PC-9 (cell line): ENCODE measurements around the gene WDR33. TPM values are rescaled to one million over a fixed set of nuclear protein-coding genes. Genes with fewer than 3 reads are reported as not detected.

ENCODE experiments used
- BruUV-seq: library from RNA; stranded (reverse); fragments of 400-500 nt; replicated peaks from 2 replicates; lab custom pipeline; 2021; lab: Mats Ljungman, UMichigan
- CTCF ChIA-PET: fragments of 300-600 bp; sonication (Branson Sonifier 250); formaldehyde crosslinking; loops from one replicate; lab custom pipeline; 2022; ENCODE audit warnings: antibody characterized with exemption; lab: Charles Lee
- POLR2A ChIA-PET: fragments of 300-600 bp; sonication (Branson Sonifier 250); formaldehyde crosslinking; loops from one replicate; lab custom pipeline; 2022; ENCODE audit warnings: antibody characterized with exemption; ENCODE audit not compliant: unreplicated experiment; lab: Charles Lee
- DNase-seq, 2 experiments: peaks; one replicate each; pipeline versions ENCODE4 v3.0.0 to v3.0.0-alpha.2; 2015 to 2022; ENCODE audit warnings: mixed read lengths in 1 of 2
- H2AFZ ChIP-seq: fragments of 200-600 bp; sonication (generic); 2 replicates; pipeline ENCODE4 v1.8.1; 2017; ENCODE audit warnings: antibody characterized with exemption
- H3F3A ChIP-seq: fragments of 200-600 bp; sonication (generic); 2 replicates; pipeline ENCODE4 v1.8.1; 2017; ENCODE audit warnings: antibody characterized with exemption, mild to moderate bottlenecking, low read depth; ENCODE audit not compliant: insufficient read depth
- H3K27ac ChIP-seq: fragments of 200-600 bp; sonication (generic); 2 replicates; pipeline ENCODE4 v1.6.1; 2016; ENCODE audit warnings: mixed run types
- H3K27me3 ChIP-seq: fragments of 200-600 bp; sonication (generic); 2 replicates; pipeline ENCODE4 v1.6.1; 2016; ENCODE audit warnings: low read depth, mixed run types; ENCODE audit not compliant: insufficient read depth
- H3K36me3 ChIP-seq: fragments of 200-600 bp; sonication (generic); 2 replicates; pipeline ENCODE4 v1.6.1; 2016; ENCODE audit warnings: low read depth, mixed run types
- H3K4me1 ChIP-seq: fragments of 200-600 bp; sonication (generic); replicated peaks from 2 replicates; pipeline ENCODE4 v1.6.1; 2016; ENCODE audit warnings: mixed run types; ENCODE audit not compliant: insufficient read depth
- H3K4me2 ChIP-seq: fragments of 200-600 bp; sonication (generic); 2 replicates; pipeline ENCODE4 v1.6.1; 2017; ENCODE audit warnings: mixed run types
- H3K4me3 ChIP-seq: fragments of 200-600 bp; sonication (generic); 2 replicates; pipeline ENCODE4 v1.6.1; 2016; ENCODE audit warnings: mixed run types
- H3K79me2 ChIP-seq: fragments of 200-600 bp; sonication (generic); 2 replicates; pipeline ENCODE4 v1.6.1; 2017; ENCODE audit warnings: low read depth, mixed run types
- H3K9me2 ChIP-seq: fragments of 200-600 bp; sonication (generic); 2 replicates; pipeline ENCODE4 v1.8.1; 2017; ENCODE audit warnings: mild to moderate bottlenecking; ENCODE audit not compliant: insufficient read depth
- H3K9me3 ChIP-seq: fragments of 200-600 bp; sonication (generic); 2 replicates; pipeline ENCODE4 v1.8.1; 2016; ENCODE audit warnings: low read depth; ENCODE audit not compliant: insufficient read depth
- H4K20me1 ChIP-seq: fragments of 200-600 bp; sonication (generic); 2 replicates; pipeline ENCODE4 v1.8.1; 2017; ENCODE audit not compliant: insufficient read depth
- EZH2 ChIP-seq: fragments of 200-600 bp; sonication (generic); IDR thresholded peaks from 2 replicates; pipeline ENCODE4 v1.8.0; 2017; ENCODE audit warnings: antibody characterized with exemption, low read depth
- intact Hi-C: fragments of 100-400 bp; cut with micrococcal nuclease; formaldehyde crosslinking; loops from one replicate; pipeline ENCODE4 v1.10.0; 2022; ENCODE audit not compliant: unreplicated experiment
- total RNA-seq: library from RNA; stranded (reverse); gene quantifications from 2 replicates; pipeline ENCODE4 v1.2.3, GENCODE V29; 2021
- TF ChIP-seq, protein P1 (sequence below): fragments of 200-600 bp; sonication (generic); conservative IDR thresholded peaks from 2 replicates; pipeline ENCODE4 v1.6.1; 2017; ENCODE audit warnings: mixed run types, antibody characterized with exemption, mild to moderate bottlenecking, moderate library complexity

WDR33 gene
- total RNA-seq, 1 experiment from 2014 or later, result 59.3 TPM

DNA sequence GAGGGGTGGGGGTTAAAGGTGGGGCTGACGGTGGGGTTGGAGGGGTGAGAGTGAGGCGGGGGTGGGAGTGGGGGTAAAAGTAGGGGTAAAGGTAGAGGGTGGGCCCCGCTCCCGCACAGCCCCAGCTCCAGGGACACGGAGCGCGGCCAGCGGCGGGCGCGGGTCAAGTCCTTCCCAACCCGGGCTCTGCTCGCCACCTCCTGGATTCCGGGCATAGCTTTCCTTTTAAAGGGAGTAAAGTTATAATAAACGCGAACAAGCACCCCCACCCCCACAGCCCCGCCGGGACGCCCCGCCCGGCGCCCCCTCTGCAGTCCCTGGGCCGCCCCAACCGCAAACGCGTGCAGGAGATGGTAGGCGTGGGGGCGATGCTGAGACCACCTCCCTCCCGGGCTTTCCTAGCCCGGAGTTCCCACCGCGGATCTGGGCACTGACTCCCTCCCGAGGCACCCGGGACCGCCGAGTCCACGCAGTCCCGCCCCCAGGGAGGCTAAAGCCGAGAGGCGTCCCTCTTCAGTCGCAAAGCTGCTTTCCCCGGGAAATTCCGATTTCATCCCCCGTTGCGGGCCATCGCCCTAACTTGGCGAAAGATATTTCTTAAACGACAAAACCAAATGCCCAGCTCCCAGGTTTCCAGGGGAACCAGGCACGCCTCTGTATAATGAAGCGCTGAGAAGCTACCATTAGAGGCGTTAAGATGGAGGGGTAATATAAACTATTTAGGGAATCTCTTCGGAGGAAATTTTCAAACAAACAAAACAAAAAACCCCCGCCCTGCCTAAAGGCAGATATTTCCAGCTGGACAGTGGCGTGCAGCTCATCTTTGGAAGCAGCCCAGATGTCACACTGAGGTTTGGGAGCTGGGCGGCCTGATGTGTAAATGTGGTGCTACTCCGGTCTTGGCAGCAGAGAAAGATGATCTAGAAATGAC is 135.4 kb downstream of the WDR33 start, which contains the start of gene LIMS2:
Gene LIMS2 (minus strand): TSS at position 200 of the 931 bp plus-strand sequence. CDS start 506 bp downstream, outside the sequence.
- Histone ChIP-seq H3K4me3 (peak within 1 kb of the TSS; percentile 35; the same call in 1 of the 2 replicates), H3K79me2 (no peaks in the 10 kb centered on the region), H3K27ac (no peak within 1 kb of the TSS), H3K4me1 (no peaks in the 10 kb centered on the region), H3K27me3 (peaks cover 78% of the 10 kb centered on the region), H3K4me2 (peak within 1 kb of the TSS; percentile 57), H3K9me2 (no peaks in the 10 kb centered on the region), H4K20me1 (no peaks in the 10 kb centered on the region), H3K36me3 (no peaks in the 10 kb centered on the region), H3F3A (no peaks in the 10 kb centered on the region; the same call in 1 of the 2 replicates), H3K9me3 (no peaks in the 10 kb centered on the region), H2AFZ (no peak within 1 kb of the TSS)
- no TSS peak for BruUV-seq
- intact Hi-C loops, result no loop called here
- peak in 1 of 2 experiments; percentile 44 for DNase-seq
- CTCF ChIA-PET, result interaction anchor here (0.5 to 1.2 kb wide), 3 partner anchors 26 to 498 kb away, joined by 4 to 7 read pairs (median 5); no protein-coding TSS in a partner anchor
- 0 out of 2 replicates have a peak, but pooled peaks have one; percentile 83 for TF ChIP-seq EZH2
- TF ChIP-seq, protein P1, sequence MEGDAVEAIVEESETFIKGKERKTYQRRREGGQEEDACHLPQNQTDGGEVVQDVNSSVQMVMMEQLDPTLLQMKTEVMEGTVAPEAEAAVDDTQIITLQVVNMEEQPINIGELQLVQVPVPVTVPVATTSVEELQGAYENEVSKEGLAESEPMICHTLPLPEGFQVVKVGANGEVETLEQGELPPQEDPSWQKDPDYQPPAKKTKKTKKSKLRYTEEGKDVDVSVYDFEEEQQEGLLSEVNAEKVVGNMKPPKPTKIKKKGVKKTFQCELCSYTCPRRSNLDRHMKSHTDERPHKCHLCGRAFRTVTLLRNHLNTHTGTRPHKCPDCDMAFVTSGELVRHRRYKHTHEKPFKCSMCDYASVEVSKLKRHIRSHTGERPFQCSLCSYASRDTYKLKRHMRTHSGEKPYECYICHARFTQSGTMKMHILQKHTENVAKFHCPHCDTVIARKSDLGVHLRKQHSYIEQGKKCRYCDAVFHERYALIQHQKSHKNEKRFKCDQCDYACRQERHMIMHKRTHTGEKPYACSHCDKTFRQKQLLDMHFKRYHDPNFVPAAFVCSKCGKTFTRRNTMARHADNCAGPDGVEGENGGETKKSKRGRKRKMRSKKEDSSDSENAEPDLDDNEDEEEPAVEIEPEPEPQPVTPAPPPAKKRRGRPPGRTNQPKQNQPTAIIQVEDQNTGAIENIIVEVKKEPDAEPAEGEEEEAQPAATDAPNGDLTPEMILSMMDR, result no peak
- POLR2A ChIA-PET, result interaction anchor here (0.6 kb wide), 3 partner anchors 33 to 287 kb away, joined by 4 to 7 read pairs (median 5); partner anchors contain the start of gene IWS1

- no peak overlapping the region for H3K27ac ChIP-seq
- H2AFZ ChIP-seq, result no peak overlapping the region
- H3K9me3 ChIP-seq, result no peaks in the 10 kb centered on the region
- peak; percentile 80; the same call in 1 of the 2 replicates for TF ChIP-seq EZH2
- TF ChIP-seq, protein P1, result no peak
- H3K4me2 ChIP-seq, result peak overlapping the region; percentile 57
- intact Hi-C loops, result no loop called here
- no peaks in the 10 kb centered on the region for H3K9me2 ChIP-seq
- POLR2A ChIA-PET, result interaction anchor here (0.6 kb wide), 1 partner anchor 148 kb away, joined by 7 read pairs; the partner anchor contains the start of gene IWS1
- H3F3A ChIP-seq, result no peaks in the 10 kb centered on the region; the same call in 1 of the 2 replicates
- no peaks in the 10 kb centered on the region for H3K4me1 ChIP-seq
- H3K4me3 ChIP-seq, result peak overlapping the region; percentile 35; the same call in 1 of the 2 replicates
- no peak for DNase-seq
- CTCF ChIA-PET, result interaction anchor here (0.7 to 1.2 kb wide), 3 partner anchors 25 to 355 kb away, joined by 4 to 8 read pairs (median 5); no protein-coding TSS in a partner anchor
- no TSS peak for BruUV-seq
- no peaks in the 10 kb centered on the region for H4K20me1 ChIP-seq
- H3K79me2 ChIP-seq, result no peaks in the 10 kb centered on the region
- no peaks in the 10 kb centered on the region for H3K36me3 ChIP-seq
- peaks cover 89% of the 10 kb centered on the region for H3K27me3 ChIP-seq
These were observed 136.4 kb downstream of the WDR33 start for GRCh38 chr2:127674241-127675209.
